ENCODE results near the gene TMEM131L. TPM values are rescaled to one million over a fixed set of nuclear protein-coding genes. Genes with fewer than 3 reads are reported as not detected.
A peak's percentile ranks its signal among the peaks of the same experiment; 100 is the strongest.

The TMEM131L gene
- total RNA-seq, 1 donor from 2014 or later = 7.6 TPM

GRCh38 chr4:153647975-153648374 is 181.8 kb downstream of the TMEM131L start:
- no peak for DNase-seq (ENCODE audit: low read depth)
- TF ChIP-seq CTCF (IDR thresholded peaks at IDR 0.05; ENCODE audit: insufficient read depth, low read length, poor library complexity, severe bottlenecking) = no peak
- Histone ChIP-seq H3K4me3 (ENCODE audit: low read depth, low read length) (no peak overlapping the region), H3K27me3 (ENCODE audit: control insufficient read depth, insufficient read depth, low read length) (no peaks in the 10 kb centered on the region), H3K36me3 (ENCODE audit: control insufficient read depth, insufficient read depth, low read length) (no peaks in the 10 kb centered on the region)

- H3K36me3 ChIP-seq (ENCODE audit: control insufficient read depth, insufficient read depth, low read length) = no peaks in the 10 kb centered on the region
- peak; percentile 31 for TF ChIP-seq CTCF (IDR thresholded peaks at IDR 0.05; ENCODE audit: insufficient read depth, low read length, poor library complexity, severe bottlenecking)
- H3K4me3 ChIP-seq (ENCODE audit: low read depth, low read length) = no peak overlapping the region
- no peak for DNase-seq (ENCODE audit: low read depth)
- no peaks in the 10 kb centered on the region for H3K27me3 ChIP-seq (ENCODE audit: control insufficient read depth, insufficient read depth, low read length)
Measured at GRCh38 chr4:153649572-153649991, 183.4 kb downstream of the TMEM131L start.

- Histone ChIP-seq H3K36me3 (ENCODE audit: control insufficient read depth, insufficient read depth, low read length) (no peaks in the 10 kb centered on the region), H3K27me3 (ENCODE audit: control insufficient read depth, insufficient read depth, low read length) (no peaks in the 10 kb centered on the region), H3K4me3 (ENCODE audit: low read depth, low read length) (no peak overlapping the region)
- no peak for DNase-seq (ENCODE audit: low read depth)
- no peak for TF ChIP-seq CTCF (IDR thresholded peaks at IDR 0.05; ENCODE audit: insufficient read depth, low read length, poor library complexity, severe bottlenecking)
Measured at GRCh38 chr4:153651116-153651515, 185.0 kb downstream of the TMEM131L start.

GRCh38 chr4:153651587-153651986 is 185.4 kb downstream of the TMEM131L start:
- no peak for DNase-seq (ENCODE audit: low read depth)
- no peaks in the 10 kb centered on the region for H3K27me3 ChIP-seq (ENCODE audit: control insufficient read depth, insufficient read depth, low read length)
- no peaks in the 10 kb centered on the region for H3K36me3 ChIP-seq (ENCODE audit: control insufficient read depth, insufficient read depth, low read length)
- no peak for TF ChIP-seq CTCF (IDR thresholded peaks at IDR 0.05; ENCODE audit: insufficient read depth, low read length, poor library complexity, severe bottlenecking)
- no peak overlapping the region for H3K4me3 ChIP-seq (ENCODE audit: low read depth, low read length)

- TF ChIP-seq CTCF (IDR thresholded peaks at IDR 0.05; ENCODE audit: insufficient read depth, low read length, poor library complexity, severe bottlenecking) = no peak
- Histone ChIP-seq H3K27me3 (ENCODE audit: control insufficient read depth, insufficient read depth, low read length) (no peaks in the 10 kb centered on the region), H3K4me3 (ENCODE audit: low read depth, low read length) (no peak overlapping the region), H3K36me3 (ENCODE audit: control insufficient read depth, insufficient read depth, low read length) (no peaks in the 10 kb centered on the region)
- DNase-seq (ENCODE audit: low read depth) = no peak
Measured at GRCh38 chr4:153652051-153652784, 186.1 kb downstream of the TMEM131L start.
